HL-60 (cell line): ENCODE measurements around the gene ANKRD39.

Experiments used
- GABPA ChIP-seq: IDR thresholded peaks from 2 replicates; pipeline ENCODE4 v1.6.1; 2012; ENCODE audit warnings: low read depth
- POLR2AphosphoS5 ChIP-seq: IDR thresholded peaks from 2 replicates; pipeline ENCODE4 v1.6.1; 2012; ENCODE audit warnings: low read depth
- REST ChIP-seq: IDR thresholded peaks from 2 replicates; pipeline ENCODE4 v1.6.1; 2012; ENCODE audit warnings: low read depth; ENCODE audit not compliant: insufficient replicate concordance
- TF ChIP-seq, protein P1 (sequence below): IDR thresholded peaks from one replicate; pipeline ENCODE4 v1.5.1; 2011; ENCODE audit warnings: low read length, control low read depth, inconsistent platforms; ENCODE audit not compliant: insufficient read depth

- TF ChIP-seq, protein P1, sequence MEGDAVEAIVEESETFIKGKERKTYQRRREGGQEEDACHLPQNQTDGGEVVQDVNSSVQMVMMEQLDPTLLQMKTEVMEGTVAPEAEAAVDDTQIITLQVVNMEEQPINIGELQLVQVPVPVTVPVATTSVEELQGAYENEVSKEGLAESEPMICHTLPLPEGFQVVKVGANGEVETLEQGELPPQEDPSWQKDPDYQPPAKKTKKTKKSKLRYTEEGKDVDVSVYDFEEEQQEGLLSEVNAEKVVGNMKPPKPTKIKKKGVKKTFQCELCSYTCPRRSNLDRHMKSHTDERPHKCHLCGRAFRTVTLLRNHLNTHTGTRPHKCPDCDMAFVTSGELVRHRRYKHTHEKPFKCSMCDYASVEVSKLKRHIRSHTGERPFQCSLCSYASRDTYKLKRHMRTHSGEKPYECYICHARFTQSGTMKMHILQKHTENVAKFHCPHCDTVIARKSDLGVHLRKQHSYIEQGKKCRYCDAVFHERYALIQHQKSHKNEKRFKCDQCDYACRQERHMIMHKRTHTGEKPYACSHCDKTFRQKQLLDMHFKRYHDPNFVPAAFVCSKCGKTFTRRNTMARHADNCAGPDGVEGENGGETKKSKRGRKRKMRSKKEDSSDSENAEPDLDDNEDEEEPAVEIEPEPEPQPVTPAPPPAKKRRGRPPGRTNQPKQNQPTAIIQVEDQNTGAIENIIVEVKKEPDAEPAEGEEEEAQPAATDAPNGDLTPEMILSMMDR: no peak
- TF ChIP-seq REST (no peak), POLR2AphosphoS5 (no peak), GABPA (no peak)
Measured at GRCh38 chr2:96893289-96894150, 35.7 kb upstream of the ANKRD39 start.
